Astrocyte (in vitro differentiated cells and primary cell): ENCODE measurements around the gene EML1. TPM values are rescaled to one million over a fixed set of nuclear protein-coding genes. Genes with fewer than 3 reads are reported as not detected.

Experiments
- DNase-seq: peaks from one replicate; pipeline ENCODE4 v3.0.0-alpha.2; 2010; ENCODE audit warnings: low read depth
- FAIRE-seq: peaks from 2 replicates; lab custom pipeline; 2011; peaks lifted over from hg19 to GRCh38; lab: Jason Lieb, UNC
- H2AFZ ChIP-seq: 2 replicates; pipeline ENCODE4 v1.6.0; 2012; ENCODE audit warnings: low read depth, low read length, inconsistent platforms
- H3K27ac ChIP-seq: 2 replicates; pipeline ENCODE4 v1.5.1; 2011; ENCODE audit warnings: low read depth, low read length, inconsistent platforms
- H3K27me3 ChIP-seq: 2 replicates; pipeline ENCODE4 v1.6.0; 2011; ENCODE audit warnings: low read length, inconsistent platforms; ENCODE audit not compliant: insufficient read depth
- H3K36me3 ChIP-seq: 2 replicates; pipeline ENCODE4 v1.5.1; 2011; ENCODE audit warnings: low read length, inconsistent platforms; ENCODE audit not compliant: insufficient read depth
- H3K4me1 ChIP-seq: 2 replicates; pipeline ENCODE4 v1.5.1; 2011; ENCODE audit warnings: low read length, inconsistent platforms; ENCODE audit not compliant: insufficient read depth
- H3K4me2 ChIP-seq: 2 replicates; pipeline ENCODE4 v1.6.0; 2012; ENCODE audit warnings: low read length, inconsistent platforms
- H3K4me3 ChIP-seq: 2 replicates; pipeline ENCODE4 v1.5.1; 2011; ENCODE audit warnings: low read depth, mild to moderate bottlenecking, low read length, inconsistent platforms; ENCODE audit not compliant: insufficient read depth
- H3K79me2 ChIP-seq: 2 replicates; pipeline ENCODE4 v1.6.0; 2012; ENCODE audit warnings: mild to moderate bottlenecking, low read length, inconsistent platforms; ENCODE audit not compliant: insufficient read depth
- H3K9ac ChIP-seq: 2 replicates; pipeline ENCODE4 v1.6.0; 2012; ENCODE audit warnings: mild to moderate bottlenecking, low read length, inconsistent platforms
- H3K9me3 ChIP-seq: 2 replicates; pipeline ENCODE4 v1.5.1; 2012; ENCODE audit warnings: low read depth, mild to moderate bottlenecking, low read length, inconsistent platforms; ENCODE audit not compliant: insufficient read depth
- H4K20me1 ChIP-seq: 2 replicates; pipeline ENCODE4 v1.6.0; 2012; ENCODE audit warnings: low read length, inconsistent platforms; ENCODE audit not compliant: insufficient read depth
- H3K27ac Mint-ChIP-seq: one replicate; pipeline ENCODE4 v1.8.0; 2021; ENCODE audit warnings: mild to moderate bottlenecking, mixed read lengths; ENCODE audit not compliant: unreplicated experiment
- H3K27me3 Mint-ChIP-seq: one replicate; pipeline ENCODE4 v1.8.0; 2021; ENCODE audit warnings: low read depth, mixed read lengths; ENCODE audit not compliant: unreplicated experiment
- H3K36me3 Mint-ChIP-seq: one replicate; pipeline ENCODE4 v1.8.0; 2021; ENCODE audit warnings: low read depth, mixed read lengths; ENCODE audit not compliant: unreplicated experiment
- H3K4me1 Mint-ChIP-seq: one replicate; pipeline ENCODE4 v1.8.0; 2021; ENCODE audit warnings: low read depth, mixed read lengths; ENCODE audit not compliant: unreplicated experiment
- H3K4me3 Mint-ChIP-seq: one replicate; pipeline ENCODE4 v1.8.0; 2021; ENCODE audit warnings: mild to moderate bottlenecking, moderate library complexity, mixed read lengths; ENCODE audit not compliant: unreplicated experiment
- H3K9me3 Mint-ChIP-seq: one replicate; pipeline ENCODE4 v1.8.0; 2021; ENCODE audit warnings: mild to moderate bottlenecking, mixed read lengths; ENCODE audit not compliant: unreplicated experiment
- CTCF ChIP-seq: IDR thresholded peaks from 2 replicates; pipeline ENCODE4 v1.5.1; 2011; ENCODE audit warnings: low read depth, mild to moderate bottlenecking, inconsistent platforms, low read length, moderate library complexity; ENCODE audit not compliant: insufficient read depth
- EZH2 ChIP-seq: IDR thresholded peaks from 2 replicates; pipeline ENCODE4 v1.6.1; 2012; ENCODE audit warnings: mild to moderate bottlenecking, low read length, inconsistent platforms; ENCODE audit not compliant: insufficient read depth
- total RNA-seq: library from RNA; stranded (reverse); gene quantifications from 2 replicates; pipeline ENCODE4 v1.2.1, GENCODE V29; 2021

Gene EML1
- total RNA-seq, 1 donor from 2014 or later = 17.1 TPM

DNA sequence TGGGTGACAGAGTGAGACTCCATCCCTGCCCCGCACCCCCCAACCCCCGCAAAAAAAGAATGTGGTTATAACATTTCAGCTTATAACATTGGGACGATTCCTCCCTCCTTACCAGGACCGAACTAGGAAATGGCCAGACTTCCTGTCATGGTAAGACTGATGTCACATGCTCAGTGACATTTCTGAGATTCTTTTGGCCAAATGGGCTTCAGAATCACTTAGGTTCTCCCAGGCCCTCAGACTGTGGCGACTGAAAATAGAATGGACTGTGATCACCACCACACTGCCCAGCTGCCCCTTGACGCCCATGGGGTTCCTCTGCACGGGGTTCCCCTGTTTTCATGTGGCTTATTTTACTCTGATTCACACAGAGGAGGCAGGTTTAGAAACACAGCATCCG, 157.0 kb downstream of the EML1 start:
- Histone ChIP-seq H3K4me1 (peaks cover 7% of the 10 kb centered on the region), H2AFZ (no peak overlapping the region), H3K36me3 (no peaks in the 10 kb centered on the region), H3K4me3 (no peak overlapping the region), H3K79me2 (no peaks in the 10 kb centered on the region), H4K20me1 (peaks cover 12% of the 10 kb centered on the region), H3K4me2 (no peak overlapping the region), H3K9ac (no peak overlapping the region), H3K27ac (no peak overlapping the region), H3K27me3 (peaks cover 3% of the 10 kb centered on the region), H3K9me3 (peaks cover 4% of the 10 kb centered on the region)
- Mint-ChIP-seq H3K4me1 (peaks cover 10% of the 10 kb centered on the region), H3K4me3 (no peak overlapping the region), H3K36me3 (peaks cover 3% of the 10 kb centered on the region), H3K27me3 (peaks cover 7% of the 10 kb centered on the region), H3K27ac (no peak overlapping the region), H3K9me3 (no peaks in the 10 kb centered on the region)
- DNase-seq (peak; percentile 7), FAIRE-seq (no peak)
- TF ChIP-seq CTCF (no peak), EZH2 (no peak)

DNA sequence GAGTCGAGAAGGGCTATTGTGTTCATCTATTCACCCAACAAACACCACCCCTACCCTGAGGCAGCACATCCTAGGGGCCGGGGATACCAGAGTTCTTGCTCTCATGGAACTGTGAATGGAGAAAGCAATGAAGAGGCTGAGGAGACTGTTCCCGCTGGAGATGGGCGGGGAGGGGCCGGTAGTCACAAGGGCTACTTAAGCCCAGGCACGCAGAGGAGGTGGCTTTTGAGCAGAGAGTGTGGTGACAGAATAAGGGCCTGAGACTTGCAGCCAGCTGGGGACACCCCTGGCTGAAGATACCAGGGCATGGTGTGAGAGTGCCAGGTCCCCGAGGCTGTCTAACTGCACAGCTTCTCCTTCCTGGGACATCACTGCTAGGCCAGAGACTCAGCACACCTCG, 157.9 kb downstream of the EML1 start:
- H3K36me3 Mint-ChIP-seq = peaks cover 3% of the 10 kb centered on the region
- no peak for TF ChIP-seq CTCF
- no peak for TF ChIP-seq EZH2
- H3K4me1 ChIP-seq = peaks cover 7% of the 10 kb centered on the region
- no peak overlapping the region for H3K4me3 Mint-ChIP-seq
- H3K27ac Mint-ChIP-seq = no peak overlapping the region
- H3K27ac ChIP-seq = no peak overlapping the region
- H4K20me1 ChIP-seq = peaks cover 12% of the 10 kb centered on the region
- no peak overlapping the region for H3K9ac ChIP-seq
- H3K4me3 ChIP-seq = no peak overlapping the region
- DNase-seq = no peak
- H3K36me3 ChIP-seq = no peaks in the 10 kb centered on the region
- H3K9me3 Mint-ChIP-seq = no peaks in the 10 kb centered on the region
- no peak overlapping the region for H3K4me2 ChIP-seq
- H2AFZ ChIP-seq = no peak overlapping the region
- H3K79me2 ChIP-seq = no peaks in the 10 kb centered on the region
- H3K27me3 ChIP-seq = peaks cover 3% of the 10 kb centered on the region
- peaks cover 10% of the 10 kb centered on the region for H3K4me1 Mint-ChIP-seq
- H3K27me3 Mint-ChIP-seq = peaks cover 7% of the 10 kb centered on the region
- H3K9me3 ChIP-seq = peaks cover 4% of the 10 kb centered on the region
- FAIRE-seq = no peak

GRCh38 chr14:99952039-99952438, 158.8 kb downstream of the EML1 start:
- Histone ChIP-seq H3K9ac (no peak overlapping the region), H3K79me2 (no peaks in the 10 kb centered on the region), H3K4me3 (no peak overlapping the region), H4K20me1 (peaks cover 12% of the 10 kb centered on the region), H3K9me3 (peaks cover 4% of the 10 kb centered on the region), H3K4me2 (no peak overlapping the region), H3K4me1 (peaks cover 7% of the 10 kb centered on the region), H3K27ac (no peak overlapping the region), H3K36me3 (no peaks in the 10 kb centered on the region), H3K27me3 (peaks cover 3% of the 10 kb centered on the region), H2AFZ (no peak overlapping the region)
- Mint-ChIP-seq H3K9me3 (no peaks in the 10 kb centered on the region), H3K36me3 (peaks cover 3% of the 10 kb centered on the region), H3K4me1 (peaks cover 10% of the 10 kb centered on the region), H3K27ac (no peak overlapping the region), H3K27me3 (peaks cover 9% of the 10 kb centered on the region), H3K4me3 (no peak overlapping the region)
- FAIRE-seq = peak; percentile 70
- no peak for DNase-seq
- TF ChIP-seq CTCF = no peak
- TF ChIP-seq EZH2 = no peak
